Kidney epithelial cell (primary cell): Measurements from ENCODE around the gene GRIK2. TPM values are rescaled to one million over a fixed set of nuclear protein-coding genes. Genes with fewer than 3 reads are reported as not detected.

Experiments used
- DNase-seq: peaks from one replicate; pipeline ENCODE4 v3.0.0-alpha.2; 2010; ENCODE audit warnings: low read depth
- H3K27me3 ChIP-seq: 2 replicates; pipeline ENCODE4 v1.6.0; 2011; ENCODE audit warnings: low read length; ENCODE audit not compliant: control insufficient read depth, insufficient read depth
- H3K36me3 ChIP-seq: 2 replicates; pipeline ENCODE4 v1.5.1; 2011; ENCODE audit warnings: low read length; ENCODE audit not compliant: control insufficient read depth, insufficient read depth
- H3K4me3 ChIP-seq: 2 replicates; pipeline ENCODE4 v1.5.1; 2011; ENCODE audit warnings: low read depth, mild to moderate bottlenecking, control low read depth, low read length
- total RNA-seq: library from RNA; depleted of rRNA; stranded (reverse); fragments of >200 nt; gene quantifications from 2 replicates; pipeline ENCODE4 v1.2.3, GENCODE V29; 2015
- TF ChIP-seq, protein P1 (sequence below): IDR thresholded peaks from 2 replicates; pipeline ENCODE4 v1.5.1; 2011; ENCODE audit warnings: mild to moderate bottlenecking, moderate library complexity, low read length, control low read depth, inconsistent platforms; ENCODE audit not compliant: insufficient read depth, poor library complexity, severe bottlenecking

The GRIK2 gene
- total RNA-seq, 1 donor from 2014 or later = 0.13 TPM

DNA sequence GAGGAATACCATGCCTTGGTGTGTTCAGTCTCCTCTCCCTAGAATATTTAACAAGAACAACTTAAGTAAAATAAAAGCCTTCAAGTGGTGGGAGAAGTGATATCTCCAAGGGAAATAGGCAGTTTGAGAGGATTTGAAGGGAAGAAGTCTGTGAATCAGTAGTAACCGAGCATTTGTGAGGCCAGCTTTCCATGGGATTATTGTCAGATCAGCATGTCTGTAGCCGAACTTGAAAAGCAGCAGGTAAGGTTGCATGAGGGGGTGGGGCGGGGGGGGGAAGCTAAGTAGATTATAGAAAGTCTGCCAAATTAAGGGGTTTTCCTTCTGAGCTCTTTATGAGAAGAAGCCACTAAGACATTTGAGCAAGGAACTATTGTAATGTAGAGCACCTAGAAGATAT is 92.6 kb downstream of the GRIK2 start:
- Histone ChIP-seq H3K36me3 (no peaks in the 10 kb centered on the region), H3K4me3 (no peak overlapping the region), H3K27me3 (no peaks in the 10 kb centered on the region)
- TF ChIP-seq, protein P1, sequence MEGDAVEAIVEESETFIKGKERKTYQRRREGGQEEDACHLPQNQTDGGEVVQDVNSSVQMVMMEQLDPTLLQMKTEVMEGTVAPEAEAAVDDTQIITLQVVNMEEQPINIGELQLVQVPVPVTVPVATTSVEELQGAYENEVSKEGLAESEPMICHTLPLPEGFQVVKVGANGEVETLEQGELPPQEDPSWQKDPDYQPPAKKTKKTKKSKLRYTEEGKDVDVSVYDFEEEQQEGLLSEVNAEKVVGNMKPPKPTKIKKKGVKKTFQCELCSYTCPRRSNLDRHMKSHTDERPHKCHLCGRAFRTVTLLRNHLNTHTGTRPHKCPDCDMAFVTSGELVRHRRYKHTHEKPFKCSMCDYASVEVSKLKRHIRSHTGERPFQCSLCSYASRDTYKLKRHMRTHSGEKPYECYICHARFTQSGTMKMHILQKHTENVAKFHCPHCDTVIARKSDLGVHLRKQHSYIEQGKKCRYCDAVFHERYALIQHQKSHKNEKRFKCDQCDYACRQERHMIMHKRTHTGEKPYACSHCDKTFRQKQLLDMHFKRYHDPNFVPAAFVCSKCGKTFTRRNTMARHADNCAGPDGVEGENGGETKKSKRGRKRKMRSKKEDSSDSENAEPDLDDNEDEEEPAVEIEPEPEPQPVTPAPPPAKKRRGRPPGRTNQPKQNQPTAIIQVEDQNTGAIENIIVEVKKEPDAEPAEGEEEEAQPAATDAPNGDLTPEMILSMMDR = no peak
- no peak for DNase-seq

DNA sequence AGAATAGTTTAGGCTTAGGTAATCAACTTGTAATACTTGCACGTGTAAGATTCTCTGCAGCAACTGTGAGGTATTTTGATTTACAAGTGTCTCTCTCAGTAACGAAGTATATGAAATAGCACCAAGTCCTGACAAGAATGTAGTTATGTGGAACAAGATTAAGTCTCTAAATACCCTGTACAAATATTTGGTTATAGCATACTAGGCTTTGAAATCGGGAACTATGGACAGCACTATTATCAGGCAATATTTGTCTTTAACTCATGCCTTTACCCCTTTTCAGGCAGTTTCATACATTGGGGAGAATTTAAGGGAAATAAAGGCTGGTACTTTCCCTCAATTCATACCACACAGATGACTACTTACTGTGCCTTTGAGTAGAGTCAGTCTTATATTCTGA is 93.2 kb downstream of the GRIK2 start:
- no peak overlapping the region for H3K4me3 ChIP-seq
- TF ChIP-seq, protein P1 = no peak
- no peaks in the 10 kb centered on the region for H3K27me3 ChIP-seq
- no peaks in the 10 kb centered on the region for H3K36me3 ChIP-seq
- DNase-seq = no peak

DNA sequence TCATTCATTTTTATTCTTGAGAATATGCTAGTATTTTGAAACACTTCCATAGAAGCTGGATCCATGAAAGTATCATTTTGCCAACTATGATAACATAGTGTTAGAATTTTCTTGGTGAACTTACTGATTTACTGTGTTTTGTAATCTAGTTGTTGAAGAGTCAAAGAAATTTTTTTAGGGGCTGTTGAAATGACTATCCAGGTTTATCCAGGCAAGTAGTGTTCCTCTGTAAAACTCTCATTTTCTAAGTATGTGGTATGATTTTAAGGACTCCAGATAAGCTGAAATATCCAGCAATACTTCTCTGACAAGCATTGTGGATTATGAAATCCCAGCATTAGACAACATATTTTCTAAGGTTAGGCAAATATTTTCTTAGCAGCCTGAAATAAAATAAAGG is 95.9 kb downstream of the GRIK2 start:
- H3K36me3 ChIP-seq = no peaks in the 10 kb centered on the region
- no peak overlapping the region for H3K4me3 ChIP-seq
- TF ChIP-seq, protein P1 = no peak
- no peak for DNase-seq
- H3K27me3 ChIP-seq = no peaks in the 10 kb centered on the region

DNA sequence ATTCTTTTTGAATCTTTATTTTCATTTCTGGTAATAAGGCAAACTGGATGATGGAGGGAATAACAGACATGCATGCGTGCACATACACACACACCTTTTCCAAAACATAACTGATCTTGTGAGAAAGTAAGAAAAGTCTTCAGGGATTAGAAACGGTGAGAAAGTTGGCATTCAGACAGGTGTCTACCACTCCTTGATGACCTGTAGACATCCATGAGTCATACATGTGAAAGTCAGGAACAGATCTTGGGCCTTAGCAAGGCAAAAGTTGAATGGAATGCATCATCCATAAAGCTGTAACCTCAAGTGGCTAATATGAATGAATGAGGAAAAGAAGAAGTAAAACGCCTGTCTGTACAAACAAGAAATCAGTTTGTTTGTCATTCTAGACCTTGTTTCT is 97.3 kb downstream of the GRIK2 start:
- H3K4me3 ChIP-seq = no peak overlapping the region
- DNase-seq = no peak
- H3K36me3 ChIP-seq = no peaks in the 10 kb centered on the region
- TF ChIP-seq, protein P1 = no peak
- no peaks in the 10 kb centered on the region for H3K27me3 ChIP-seq

DNA sequence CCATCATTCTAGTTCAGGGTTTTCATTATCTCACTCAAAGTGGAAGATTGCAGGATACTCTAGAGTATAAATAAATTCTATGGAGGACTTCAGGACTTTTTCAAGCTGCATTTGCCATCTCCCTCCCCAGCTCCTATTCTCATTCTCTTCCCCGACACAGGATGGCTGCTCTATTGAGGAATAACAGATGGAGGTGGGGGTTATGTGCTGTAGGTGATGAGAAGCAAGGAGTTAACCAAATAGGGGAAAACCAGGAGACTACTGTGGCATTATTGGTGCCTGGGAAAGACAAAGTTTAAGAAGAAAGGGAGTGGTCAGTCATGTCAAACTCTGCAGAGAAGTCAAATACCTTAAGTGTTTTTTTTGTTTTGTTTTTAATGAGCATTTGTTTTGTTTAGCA is 109.3 kb downstream of the GRIK2 start:
- H3K27me3 ChIP-seq = no peaks in the 10 kb centered on the region
- TF ChIP-seq, protein P1 = no peak
- no peaks in the 10 kb centered on the region for H3K36me3 ChIP-seq
- no peak for DNase-seq
- H3K4me3 ChIP-seq = no peak overlapping the region

DNA sequence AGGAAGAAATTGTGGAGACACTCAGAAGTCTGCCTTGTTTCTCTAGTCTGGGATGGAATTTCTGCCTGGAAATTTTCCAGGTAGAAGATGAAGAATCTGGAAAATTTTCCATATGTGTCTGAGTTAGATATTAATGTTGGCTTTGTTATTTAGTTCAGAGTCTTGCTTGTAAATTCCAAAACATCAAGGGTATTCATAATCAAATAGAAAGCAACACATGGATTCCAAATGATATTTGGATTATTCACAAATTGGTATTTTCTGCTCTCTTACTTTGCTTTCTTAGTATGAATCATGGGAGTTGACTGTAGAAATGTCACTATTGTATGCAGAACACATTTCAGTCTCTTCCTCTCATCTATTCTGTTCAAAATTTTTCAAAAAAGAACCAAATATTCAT is 116.0 kb downstream of the GRIK2 start:
- no peaks in the 10 kb centered on the region for H3K27me3 ChIP-seq
- DNase-seq = no peak
- no peaks in the 10 kb centered on the region for H3K36me3 ChIP-seq
- no peak overlapping the region for H3K4me3 ChIP-seq
- TF ChIP-seq, protein P1 = no peak
